HepG2 (cell line): ENCODE data around the gene GP1BA. TPM values are rescaled to one million over a fixed set of nuclear protein-coding genes. Genes with fewer than 3 reads are reported as not detected.

Experiments used
- AKAP8 ChIP-seq: sonication (generic); formaldehyde crosslinking; IDR thresholded peaks from 2 replicates; pipeline ENCODE4 v1.5.1; 2020; ENCODE audit warnings: mild to moderate bottlenecking, missing genetic modification reagents
- EEA1 ChIP-seq: sonication (generic); formaldehyde crosslinking; IDR thresholded peaks from 2 replicates; pipeline ENCODE4 v1.5.1; 2020; ENCODE audit warnings: mild to moderate bottlenecking, missing genetic modification reagents, borderline replicate concordance
- ERF ChIP-seq: IDR thresholded peaks from 2 replicates; pipeline ENCODE4 v1.6.1; 2018; ENCODE audit warnings: missing biosample characterization, missing genetic modification reagents
- GABPB1 ChIP-seq: IDR thresholded peaks from 2 replicates; pipeline ENCODE4 v1.6.1; 2016; ENCODE audit warnings: mild to moderate bottlenecking, missing genetic modification reagents, moderate library complexity, missing compliant biosample characterization
- GATAD2A ChIP-seq: IDR thresholded peaks from 2 replicates; pipeline ENCODE4 v1.6.1; 2016
- HBP1 ChIP-seq: IDR thresholded peaks from 2 replicates; pipeline ENCODE4 v1.6.1; 2016; ENCODE audit warnings: low read depth, control low read depth
- HIC2 ChIP-seq: sonication (generic); formaldehyde crosslinking; IDR thresholded peaks from 2 replicates; pipeline ENCODE4 v1.9.0; 2022; ENCODE audit warnings: low read depth, missing genetic modification reagents
- HMGXB4 ChIP-seq, 2 experiments: sonication (generic) in 1 of 2; formaldehyde crosslinking in 1 of 2; IDR thresholded peaks; 2 replicates each; pipeline versions ENCODE4 v1.4.0 to v1.6.1; 2018 to 2020; ENCODE audit warnings: missing genetic modification reagents in 2 of 2, borderline replicate concordance in 1 of 2, low read depth in 1 of 2, mild to moderate bottlenecking in 1 of 2, missing biosample characterization in 1 of 2
- HOXD1 ChIP-seq: sonication (generic); formaldehyde crosslinking; IDR thresholded peaks from 2 replicates; pipeline ENCODE4 v1.5.0; 2020; ENCODE audit warnings: missing genetic modification reagents
- KMT2A ChIP-seq: sonication (generic); formaldehyde crosslinking; IDR thresholded peaks from 2 replicates; pipeline ENCODE4 v1.4.0; 2020; ENCODE audit warnings: missing genetic modification reagents
- KMT2B ChIP-seq: IDR thresholded peaks from 2 replicates; pipeline ENCODE4 v1.6.1; 2016; ENCODE audit warnings: missing genetic modification reagents, missing compliant biosample characterization
- MAF1 ChIP-seq: sonication (generic); formaldehyde crosslinking; IDR thresholded peaks from 2 replicates; pipeline ENCODE4 v1.5.0; 2020; ENCODE audit warnings: missing genetic modification reagents, borderline replicate concordance
- POLR2AphosphoS5 ChIP-seq: IDR thresholded peaks from 2 replicates; pipeline ENCODE4 v1.6.1; 2012; ENCODE audit warnings: low read depth, low read length
- REPIN1 ChIP-seq: sonication (generic); formaldehyde crosslinking; IDR thresholded peaks from 2 replicates; pipeline ENCODE4 v1.8.0; 2022; ENCODE audit warnings: missing genetic modification reagents, low read depth, mild to moderate bottlenecking, borderline replicate concordance
- SIN3A ChIP-seq: IDR thresholded peaks from 2 replicates; pipeline ENCODE4 v1.6.1; 2011; ENCODE audit warnings: low read depth, mild to moderate bottlenecking, control low read depth, low read length, borderline replicate concordance
- SKI ChIP-seq: fragments of 450-650 bp; IDR thresholded peaks from one replicate; pipeline ENCODE4 v1.6.1; 2018; ENCODE audit warnings: mild to moderate bottlenecking; ENCODE audit not compliant: partially characterized antibody
- XBP1 ChIP-seq: sonication (generic); formaldehyde crosslinking; IDR thresholded peaks from 2 replicates; pipeline ENCODE4 v1.5.0; 2020; ENCODE audit warnings: missing genetic modification reagents
- YY1 ChIP-seq: IDR thresholded peaks from 2 replicates; pipeline ENCODE4 v1.6.1; 2011; ENCODE audit warnings: low read length, low read depth, moderate library complexity, mild to moderate bottlenecking; ENCODE audit not compliant: insufficient read depth, insufficient replicate concordance
- ZNF205 ChIP-seq: IDR thresholded peaks from 2 replicates; pipeline ENCODE4 v1.6.1; 2018; ENCODE audit warnings: missing biosample characterization, missing genetic modification reagents
- ZNF3 ChIP-seq: IDR thresholded peaks from 2 replicates; pipeline ENCODE4 v1.7.0; 2017; ENCODE audit warnings: inconsistent platforms
- ZNF549 ChIP-seq: sonication (generic); formaldehyde crosslinking; IDR thresholded peaks from 2 replicates; pipeline ENCODE4 v1.5.0; 2020; ENCODE audit warnings: missing genetic modification reagents
- ZNF574 ChIP-seq: sonication (generic); formaldehyde crosslinking; IDR thresholded peaks from 2 replicates; pipeline ENCODE4 v1.4.0; 2020; ENCODE audit warnings: missing genetic modification reagents
- polyA plus RNA-seq, 8 experiments: library from polyadenylated mRNA; depleted of rRNA in 3 of 8; stranded (reverse) in 7 of 8; unstranded in 1 of 8; fragments of >200 nt; fragmentation: Illumina TruSeq in 4 of 8; extraction: Trizol in 4 of 8; gene quantifications; 2 replicates each; pipeline versions ENCODE4 v1.2.1 to v1.2.3, GENCODE V29; 2011 to 2016; ENCODE audit warnings: low read depth in 4 of 8, missing spikeins in 1 of 8, mixed read lengths in 1 of 8; ENCODE audit not compliant: insufficient read depth in 1 of 8
- total RNA-seq, 5 experiments: library from RNA; depleted of rRNA; stranded (reverse); fragments of >200 nt; fragmentation: Illumina TruSeq; extraction: Trizol; gene quantifications; 2 replicates each; pipeline ENCODE4 v1.2.3, GENCODE V29; 2016; ENCODE audit warnings: low read depth in 1 of 5

Gene GP1BA
- total and polyA plus RNA-seq, 2 of the 13 experiments (the other 11 are each of a cell fraction or from before 2014, with no cell fraction given) = not detected

GRCh38 chr17:4908711-4909496 is 23.2 kb upstream of the GP1BA start (continued):
- TF ChIP-seq HBP1 (CRISPR knock-in tag) = peak; percentile 35; the same call in 1 of the 2 replicates
- no peak for TF ChIP-seq HOXD1 (CRISPR knock-in tag)
- peak; percentile 61 for TF ChIP-seq YY1
- TF ChIP-seq HIC2 (CRISPR knock-in tag) = peak; percentile 62; the same call in 1 of the 2 replicates
- peak; percentile 55; the same call in 1 of the 2 replicates for TF ChIP-seq ZNF574
- peak; percentile 84 to 93 for TF ChIP-seq HMGXB4 (CRISPR knock-in tag; IDR thresholded peaks at IDR 0.05; ENCODE audit: borderline replicate concordance in 1 of 2, low read depth in 1 of 2)
- 0 out of 2 replicates have a peak, but pooled peaks have one; percentile 29 for TF ChIP-seq KMT2B (CRISPR knock-in tag)
- 0 out of 2 replicates have a peak, but pooled peaks have one; percentile 28 for TF ChIP-seq MAF1 (CRISPR knock-in tag)
- peak; percentile 57 for TF ChIP-seq GABPB1 (CRISPR knock-in tag)
- TF ChIP-seq GATAD2A (CRISPR knock-in tag) = peak; percentile 35; the same call in 1 of the 2 replicates
- TF ChIP-seq SKI = peak; percentile 12
- TF ChIP-seq ERF (CRISPR knock-in tag) = 0 out of 2 replicates have a peak, but pooled peaks have one; percentile 20
- TF ChIP-seq ZNF3 (CRISPR knock-in tag) = peak; percentile 82
- TF ChIP-seq EEA1 = 0 out of 2 replicates have a peak, but pooled peaks have one; percentile 34
- TF ChIP-seq XBP1 = no peak
- TF ChIP-seq SIN3A = peak; percentile 78; the same call in 1 of the 2 replicates
- TF ChIP-seq AKAP8 (CRISPR knock-in tag) = 0 out of 2 replicates have a peak, but pooled peaks have one; percentile 15
- 0 out of 2 replicates have a peak, but pooled peaks have one; percentile 24 for TF ChIP-seq ZNF205 (CRISPR knock-in tag)
- no peak for TF ChIP-seq ZNF549 (CRISPR knock-in tag)
- TF ChIP-seq REPIN1 (CRISPR knock-in tag) = 0 out of 2 replicates have a peak, but pooled peaks have one; percentile 7
- 0 out of 2 replicates have a peak, but pooled peaks have one; percentile 23 for TF ChIP-seq POLR2AphosphoS5
- 0 out of 2 replicates have a peak, but pooled peaks have one; percentile 7 for TF ChIP-seq KMT2A (CRISPR knock-in tag)
